NCI-H510A treated with DMSO at 0.1 percent for 48 hours (cell line): ENCODE measurements around the gene GPAT2.
"Not testable (repeated sequence)": the region's sequence is repeated elsewhere in the genome, so short reads cannot be mapped to it uniquely, and the experiment has no call there.

ENCODE experiments used
- DNase-seq: peaks from one replicate; lab custom pipeline; 2025; lab: John Stamatoyannopoulos, UW

GPAT2 gene, protein sequence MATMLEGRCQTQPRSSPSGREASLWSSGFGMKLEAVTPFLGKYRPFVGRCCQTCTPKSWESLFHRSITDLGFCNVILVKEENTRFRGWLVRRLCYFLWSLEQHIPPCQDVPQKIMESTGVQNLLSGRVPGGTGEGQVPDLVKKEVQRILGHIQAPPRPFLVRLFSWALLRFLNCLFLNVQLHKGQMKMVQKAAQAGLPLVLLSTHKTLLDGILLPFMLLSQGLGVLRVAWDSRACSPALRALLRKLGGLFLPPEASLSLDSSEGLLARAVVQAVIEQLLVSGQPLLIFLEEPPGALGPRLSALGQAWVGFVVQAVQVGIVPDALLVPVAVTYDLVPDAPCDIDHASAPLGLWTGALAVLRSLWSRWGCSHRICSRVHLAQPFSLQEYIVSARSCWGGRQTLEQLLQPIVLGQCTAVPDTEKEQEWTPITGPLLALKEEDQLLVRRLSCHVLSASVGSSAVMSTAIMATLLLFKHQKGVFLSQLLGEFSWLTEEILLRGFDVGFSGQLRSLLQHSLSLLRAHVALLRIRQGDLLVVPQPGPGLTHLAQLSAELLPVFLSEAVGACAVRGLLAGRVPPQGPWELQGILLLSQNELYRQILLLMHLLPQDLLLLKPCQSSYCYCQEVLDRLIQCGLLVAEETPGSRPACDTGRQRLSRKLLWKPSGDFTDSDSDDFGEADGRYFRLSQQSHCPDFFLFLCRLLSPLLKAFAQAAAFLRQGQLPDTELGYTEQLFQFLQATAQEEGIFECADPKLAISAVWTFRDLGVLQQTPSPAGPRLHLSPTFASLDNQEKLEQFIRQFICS

DNA sequence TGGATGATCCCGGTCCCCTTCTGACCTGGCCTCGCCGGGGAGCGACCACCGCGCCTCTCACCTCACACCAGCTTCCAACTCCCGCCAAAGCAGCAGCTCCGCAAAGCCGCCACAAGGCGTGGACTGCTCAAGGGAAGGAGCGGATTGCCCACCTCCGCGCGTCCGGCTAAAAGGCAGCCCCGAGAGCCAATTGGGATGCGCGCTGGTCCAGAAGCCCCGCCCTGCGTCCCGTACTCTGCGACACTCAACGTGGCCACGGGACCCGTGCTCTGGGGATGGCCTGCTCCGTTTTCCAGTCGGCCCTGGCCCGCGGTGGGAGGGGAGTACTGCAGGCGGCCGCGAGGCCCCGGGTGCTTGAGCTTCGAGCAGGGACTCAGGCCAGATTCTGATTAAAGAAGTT lies at the start of gene GPAT2:
TSS of gene GPAT2 (minus strand) at position 125 of the 400 bp plus-strand sequence. CDS start 2,557 bp downstream, outside the sequence.
- not testable (repeated sequence) for DNase-seq

DNA sequence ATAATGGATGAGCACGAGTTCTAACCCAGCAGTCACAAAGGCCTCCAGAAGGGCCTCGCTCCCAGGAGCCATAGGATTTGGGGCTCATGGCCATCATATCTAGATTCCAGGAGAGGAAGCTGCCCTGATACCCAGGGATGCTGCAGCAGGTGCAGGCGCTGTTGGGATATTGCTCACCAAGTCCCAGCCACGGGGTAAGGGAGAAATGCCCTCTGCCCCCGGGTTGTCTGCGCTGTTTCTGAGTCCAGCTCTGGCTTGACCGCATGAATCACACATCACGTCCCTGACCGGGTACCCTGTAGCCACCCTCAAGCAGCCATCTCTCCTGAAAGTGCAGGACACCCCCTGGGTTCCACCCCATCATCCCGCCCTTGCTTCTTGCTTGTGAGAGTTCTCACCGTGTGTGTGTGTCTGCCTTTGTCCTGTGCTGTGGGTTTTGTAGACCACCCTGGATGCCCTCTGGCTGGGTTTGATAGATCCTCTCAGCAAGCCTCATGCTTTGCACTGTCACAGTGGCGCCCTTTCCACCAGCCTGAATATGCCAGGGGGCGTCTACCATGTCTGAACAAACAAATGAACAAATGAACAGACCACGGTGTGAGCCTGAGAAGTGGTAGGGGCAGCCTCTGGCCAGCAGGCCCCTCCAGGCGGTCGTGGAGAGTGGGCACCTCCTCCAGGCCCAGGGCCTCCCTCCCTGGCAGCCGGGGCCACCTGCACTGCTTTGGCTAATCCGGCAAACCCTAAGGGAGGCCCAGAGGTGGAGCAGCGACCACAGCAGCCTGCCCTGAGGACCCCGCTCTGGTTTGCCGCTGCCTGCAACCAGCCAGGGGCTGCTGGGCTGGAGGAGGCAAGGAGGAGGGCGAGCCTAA lies 49.5 kb upstream of the GPAT2 start:
- no peak for DNase-seq

DNA sequence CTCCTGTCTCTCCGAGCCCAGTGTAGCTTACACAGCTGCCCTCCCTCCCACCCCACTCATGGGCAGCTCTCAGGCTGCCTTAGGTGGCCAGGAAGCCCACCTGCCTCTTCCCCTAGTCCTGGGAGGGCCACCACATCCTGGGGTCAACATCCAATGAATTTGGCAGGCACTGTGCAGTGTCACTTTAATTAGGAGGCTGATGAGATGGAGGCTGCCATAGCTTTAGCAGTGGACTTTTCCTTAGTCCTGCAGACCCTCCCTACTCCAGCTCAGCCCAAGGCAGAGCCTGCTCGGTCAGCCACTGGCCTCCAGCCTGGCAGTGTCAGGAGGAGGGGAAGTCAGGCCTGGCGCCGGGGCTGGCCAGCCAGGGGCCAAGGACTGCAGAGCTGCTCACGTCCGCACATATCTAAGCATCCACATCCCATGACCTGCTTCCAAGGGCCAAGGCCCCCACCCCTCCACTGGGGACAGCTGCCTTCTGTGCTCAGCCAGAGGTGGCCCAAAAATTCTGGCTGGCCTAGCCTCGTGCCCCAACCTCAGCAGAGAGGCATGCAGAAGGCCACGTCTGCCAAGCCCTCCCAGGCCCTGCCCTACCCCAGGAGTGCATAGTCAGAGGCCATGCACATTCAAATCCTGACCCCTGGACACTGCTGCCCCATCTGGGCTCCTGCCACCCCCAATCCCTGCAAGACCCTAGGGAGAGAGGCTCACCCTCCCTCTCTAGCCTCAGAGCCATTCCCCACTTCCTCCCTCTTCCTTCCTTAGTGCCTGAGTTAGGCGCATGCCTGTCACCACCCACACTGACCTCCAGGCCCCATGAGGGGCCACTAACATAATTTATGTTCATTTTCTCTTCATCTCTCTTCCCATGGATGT lies 48.6 kb upstream of the GPAT2 start:
- DNase-seq = no peak

DNA sequence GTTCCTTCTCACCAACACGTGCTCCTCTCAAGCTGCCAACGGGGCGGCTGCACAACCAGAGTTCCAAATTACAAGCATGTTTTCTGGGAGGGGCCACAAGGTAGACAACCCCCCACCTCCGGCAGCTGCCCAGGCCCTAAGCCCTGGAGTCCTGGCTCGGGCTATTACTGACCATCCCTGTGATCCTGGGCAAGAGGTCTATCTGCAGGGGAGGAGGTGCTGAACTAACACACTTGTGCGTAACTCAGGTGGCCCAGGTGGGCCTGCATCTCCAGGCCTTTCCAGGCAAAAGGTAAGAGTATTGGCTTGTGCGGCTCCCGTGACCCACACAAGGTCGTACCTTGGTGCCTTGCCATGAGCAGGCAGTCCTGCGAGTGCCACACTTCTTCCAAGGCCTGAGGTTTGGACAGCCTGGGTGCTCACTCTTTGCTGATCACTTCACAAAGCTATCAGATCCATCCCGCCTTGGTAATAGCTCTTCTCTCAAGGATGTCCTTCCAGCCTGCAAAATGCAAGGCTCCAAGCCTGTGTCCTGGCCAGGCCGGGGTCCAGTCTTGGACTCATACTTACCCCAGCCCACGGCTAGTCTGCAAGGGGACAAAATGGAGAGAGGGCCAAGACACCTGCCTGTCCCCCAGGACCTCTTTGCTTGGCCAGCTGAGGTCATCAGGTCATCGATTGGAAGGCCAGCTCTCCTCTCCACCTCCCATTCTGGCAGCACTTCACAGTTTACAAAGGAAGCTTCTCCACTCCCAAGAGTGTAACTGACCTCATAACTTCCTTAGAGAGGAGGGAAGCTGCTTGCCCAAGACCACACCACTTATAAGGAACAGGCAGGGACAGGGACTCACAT lies 47.7 kb upstream of the GPAT2 start:
- DNase-seq = no peak

DNA sequence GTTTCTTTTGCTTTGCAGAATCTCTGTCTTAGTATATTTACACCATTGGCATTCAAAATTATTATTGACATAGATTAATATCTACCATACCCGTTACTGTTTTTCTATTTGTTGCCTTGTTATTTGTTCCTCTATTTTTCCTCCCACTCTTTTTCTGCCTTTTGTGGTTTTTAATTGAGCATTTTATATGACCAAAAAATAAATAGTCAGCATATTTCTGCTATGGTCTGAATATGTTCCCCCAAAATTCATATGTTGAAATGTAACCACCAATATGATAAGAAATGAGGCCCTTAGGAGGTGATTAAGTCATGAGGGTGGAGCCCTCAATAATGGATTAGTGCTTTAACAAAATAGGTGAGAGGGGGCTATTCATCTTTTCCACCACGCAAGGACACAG lies 46.3 kb upstream of the GPAT2 start:
- no peak for DNase-seq

DNA sequence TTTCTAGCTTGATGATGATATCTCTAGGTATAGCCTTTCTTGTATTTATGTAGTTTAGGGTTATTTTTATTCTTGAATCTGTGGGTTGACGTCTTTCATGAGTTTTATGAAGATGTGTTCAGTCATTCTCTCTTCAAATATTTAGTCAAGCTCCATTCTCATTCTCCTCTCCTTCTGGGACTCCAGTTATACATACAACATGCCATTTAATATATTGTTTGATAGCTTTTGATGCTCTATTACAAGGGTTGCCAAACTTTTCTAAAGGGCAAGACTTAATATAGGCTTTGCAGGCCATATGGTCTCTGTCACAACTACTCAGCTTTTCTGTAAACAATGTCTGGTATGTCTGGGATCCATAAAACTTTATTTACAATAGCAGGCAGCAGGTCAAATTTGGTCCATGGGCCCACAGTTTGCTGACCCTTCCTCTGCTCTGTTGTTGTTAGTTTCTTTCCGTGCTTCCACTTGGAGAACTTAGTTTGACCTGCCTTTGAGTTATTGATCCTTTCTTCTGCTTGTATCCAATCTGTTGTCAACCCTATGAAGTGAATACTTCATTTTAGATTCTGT lies 40.6 kb upstream of the GPAT2 start:
- DNase-seq = no peak

DNA sequence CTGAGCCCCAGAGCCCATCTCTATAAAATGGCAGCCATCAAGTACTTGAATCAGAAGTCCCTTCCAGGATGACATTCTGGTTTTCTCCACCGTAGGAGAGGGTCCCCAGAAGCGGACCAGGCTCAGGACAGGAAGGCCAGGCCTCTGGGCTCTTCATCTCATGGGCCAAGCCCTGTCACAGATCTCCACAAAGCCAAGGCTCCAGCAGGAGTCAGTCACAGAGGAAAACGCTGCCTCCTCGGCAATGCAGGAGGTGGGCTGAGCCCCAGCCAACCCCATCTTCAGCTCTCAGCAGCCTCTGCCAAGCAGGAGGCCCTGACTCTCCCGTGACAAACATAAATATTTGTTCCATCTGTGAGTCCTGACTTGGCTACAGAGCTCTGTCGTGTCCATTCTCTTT lies 39.4 kb upstream of the GPAT2 start:
- DNase-seq = no peak

DNA sequence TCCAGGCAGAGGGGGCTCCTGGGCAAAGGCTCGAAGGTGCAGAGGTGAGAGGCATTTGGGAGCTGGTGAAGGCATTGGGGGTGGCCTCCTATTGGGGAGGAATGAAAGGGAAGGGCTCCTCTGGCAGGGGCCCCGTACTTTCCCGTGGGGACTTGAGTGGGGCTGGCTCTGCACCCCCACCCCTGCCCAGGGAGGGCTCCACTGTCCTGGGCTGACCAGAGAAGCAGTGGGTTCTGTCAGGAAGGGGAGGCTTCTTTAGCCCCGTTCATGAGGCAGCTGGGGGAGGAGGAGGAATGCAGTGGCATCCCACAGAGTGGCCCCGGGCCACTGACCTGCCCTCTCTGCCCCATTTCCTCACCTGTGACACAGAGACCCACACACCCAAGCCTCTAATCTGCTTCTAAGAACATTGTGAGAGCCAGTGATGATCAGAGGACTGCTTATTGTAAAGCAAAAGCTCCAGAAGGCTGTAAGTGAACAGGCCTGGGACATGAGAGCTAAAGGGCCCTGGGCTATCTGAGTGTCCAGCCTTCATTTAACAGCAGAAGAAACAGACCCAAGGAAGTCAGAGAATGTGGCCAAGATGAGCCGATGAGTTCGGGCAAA lies 38.6 kb upstream of the GPAT2 start:
- DNase-seq = no peak

DNA sequence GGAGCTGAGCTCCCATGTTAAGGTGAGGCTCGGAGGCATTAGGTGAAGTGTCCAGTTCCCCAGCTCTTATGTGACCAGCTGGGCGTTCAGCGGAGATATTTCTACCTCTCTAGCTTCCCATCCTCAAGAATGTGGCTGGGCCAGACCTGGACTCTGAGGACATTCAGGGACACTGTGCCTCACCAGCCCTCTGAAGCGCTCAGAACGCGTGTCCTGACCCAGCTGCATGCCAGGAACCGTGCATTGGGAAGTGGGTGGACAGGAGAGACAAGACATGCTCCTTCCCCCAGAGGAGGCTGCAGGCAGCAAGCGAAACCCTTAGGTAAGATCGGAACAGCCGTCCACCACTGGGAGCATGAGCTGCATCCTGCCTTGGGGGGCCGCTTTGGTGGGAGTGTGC lies 38.0 kb upstream of the GPAT2 start:
- no peak for DNase-seq

DNA sequence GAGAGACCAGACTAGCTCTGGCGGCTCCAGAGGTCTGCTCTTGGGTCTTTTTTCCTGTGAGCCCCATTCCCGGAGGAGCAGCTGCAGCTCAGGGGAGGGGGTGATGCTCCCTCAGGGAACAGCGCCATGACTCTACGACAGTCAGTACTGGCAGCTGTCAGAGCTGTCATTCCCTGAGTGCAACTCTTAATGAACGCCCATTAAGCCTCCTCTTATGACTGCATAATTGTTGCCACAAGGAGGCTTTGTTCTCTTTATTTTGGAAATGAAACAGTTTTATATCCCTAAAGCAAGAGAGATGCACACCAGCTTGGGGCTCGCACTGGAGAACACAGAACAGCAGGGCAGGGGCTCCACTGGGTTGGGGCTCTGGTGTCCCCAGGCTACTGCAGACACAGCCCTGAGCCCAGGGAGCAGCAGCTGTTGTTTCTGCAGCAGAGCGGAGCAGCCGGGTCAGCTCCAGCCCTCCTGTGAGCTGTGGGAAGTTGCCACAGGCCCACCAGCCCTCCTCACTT lies 37.3 kb upstream of the GPAT2 start:
- DNase-seq = not testable (repeated sequence)

DNA sequence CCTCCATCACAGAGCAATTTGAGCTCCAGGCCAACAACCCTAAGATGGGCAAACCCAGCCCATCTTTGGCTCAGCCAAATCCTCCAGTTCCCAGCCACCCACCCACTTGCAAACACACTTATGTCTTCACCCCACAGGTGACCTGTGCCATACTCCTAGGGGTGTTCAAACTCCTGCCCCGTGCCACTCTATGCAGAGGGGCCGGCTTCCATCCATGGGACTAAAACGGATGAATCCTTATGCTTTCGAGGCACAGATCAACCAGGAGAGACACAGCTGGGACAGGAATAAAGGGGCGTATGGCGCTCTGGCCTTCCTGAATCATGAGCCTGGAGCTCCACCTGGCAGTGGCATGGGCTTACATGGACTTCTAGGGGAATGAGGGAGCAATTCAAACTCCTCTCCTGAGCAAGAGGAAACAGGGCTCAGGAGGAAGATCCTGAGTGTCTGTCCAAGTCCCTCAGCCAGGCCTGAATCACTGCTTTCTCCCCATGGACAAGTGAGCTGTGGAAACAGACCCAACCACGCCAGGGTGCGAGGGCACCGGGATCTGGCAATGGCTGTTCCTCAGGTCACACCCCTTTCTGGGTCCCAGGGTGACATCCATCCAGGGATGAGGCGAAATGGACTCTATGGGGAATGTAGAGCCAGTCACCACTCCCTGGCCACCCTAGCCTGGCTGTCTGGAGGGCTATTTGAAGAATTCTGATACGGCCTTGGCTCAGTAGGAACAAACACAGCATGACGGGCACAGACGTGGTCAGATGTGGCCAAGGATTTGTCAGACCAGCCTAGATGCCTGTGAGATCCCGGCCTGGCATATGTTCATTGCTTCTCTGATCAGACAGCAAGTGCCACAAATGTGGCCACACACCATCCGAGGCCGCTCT lies 36.6 kb upstream of the GPAT2 start:
- DNase-seq = not testable (repeated sequence)

DNA sequence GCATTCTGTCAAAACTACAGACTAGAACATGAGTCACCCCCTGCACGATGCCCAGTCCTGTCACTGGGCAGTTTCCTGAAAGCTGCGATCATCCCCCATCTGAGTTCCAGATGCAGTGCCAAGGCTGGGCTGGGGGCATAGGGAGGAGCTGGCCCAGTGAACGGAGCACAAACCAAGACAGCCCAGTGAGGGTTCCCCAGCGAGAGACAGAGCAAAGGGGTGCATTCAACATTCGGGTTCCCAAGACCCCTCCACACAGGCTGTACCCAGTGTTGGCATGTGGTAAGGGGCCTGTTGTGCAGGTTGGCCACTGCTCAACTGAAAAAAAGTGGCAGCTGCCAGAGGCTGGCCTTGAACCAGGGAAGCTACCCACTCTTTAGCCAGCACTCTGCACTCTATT lies 35.6 kb upstream of the GPAT2 start:
- DNase-seq = not testable (repeated sequence)

DNA sequence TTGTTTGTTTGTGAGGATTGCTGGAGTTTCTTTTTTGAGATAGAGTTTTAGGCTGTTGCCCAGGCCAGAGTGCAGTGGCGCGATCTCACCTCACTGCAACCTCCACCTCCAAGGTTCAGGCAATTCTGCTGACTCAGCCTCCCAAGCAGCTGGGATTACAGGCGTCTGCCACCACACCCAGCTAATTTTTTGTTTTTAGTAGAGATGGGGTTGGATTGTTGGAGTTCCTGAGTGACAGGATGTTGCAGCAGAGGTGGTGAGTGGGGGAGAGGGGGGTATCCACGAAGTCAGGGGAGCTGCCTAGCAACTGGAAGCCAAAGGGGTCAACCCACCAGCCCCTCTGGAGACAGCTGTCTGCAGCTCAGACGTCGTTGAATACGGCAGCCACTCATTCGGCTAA lies 35.2 kb upstream of the GPAT2 start:
- not testable (repeated sequence) for DNase-seq

DNA sequence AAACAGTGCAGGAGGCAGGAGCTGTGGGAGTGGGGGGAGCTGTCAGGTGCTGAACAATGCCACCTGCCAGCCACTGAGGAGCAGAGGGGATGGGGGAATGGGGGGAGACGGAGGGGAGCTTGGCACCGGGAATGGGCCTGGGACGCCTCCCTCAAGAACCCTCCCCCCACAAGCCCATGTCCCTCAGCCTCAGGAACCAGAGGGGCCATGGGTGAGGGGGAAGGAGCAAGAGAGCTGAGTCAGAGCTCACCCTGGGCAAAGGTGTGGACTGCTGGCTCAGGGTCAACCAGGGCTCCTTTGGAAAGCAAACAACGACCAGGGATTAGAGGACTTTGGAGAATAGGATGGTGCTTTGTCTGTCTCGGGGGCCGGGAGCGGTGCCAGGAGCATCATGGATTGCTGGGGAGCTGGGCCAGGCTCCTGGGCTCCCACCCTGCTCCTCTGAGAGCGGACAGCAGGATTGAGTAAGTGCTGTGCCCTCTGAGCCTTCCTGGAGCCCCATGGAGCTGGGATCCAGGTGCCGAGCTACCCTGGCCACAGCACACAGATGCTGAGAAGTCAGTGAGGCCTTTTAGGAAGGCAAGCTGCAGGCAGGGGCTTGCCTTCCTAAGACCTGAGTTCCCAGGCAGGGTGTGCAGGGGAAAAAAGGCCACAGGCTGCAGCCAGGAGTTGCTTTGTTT lies 33.3 kb upstream of the GPAT2 start:
- not testable (repeated sequence) for DNase-seq

DNA sequence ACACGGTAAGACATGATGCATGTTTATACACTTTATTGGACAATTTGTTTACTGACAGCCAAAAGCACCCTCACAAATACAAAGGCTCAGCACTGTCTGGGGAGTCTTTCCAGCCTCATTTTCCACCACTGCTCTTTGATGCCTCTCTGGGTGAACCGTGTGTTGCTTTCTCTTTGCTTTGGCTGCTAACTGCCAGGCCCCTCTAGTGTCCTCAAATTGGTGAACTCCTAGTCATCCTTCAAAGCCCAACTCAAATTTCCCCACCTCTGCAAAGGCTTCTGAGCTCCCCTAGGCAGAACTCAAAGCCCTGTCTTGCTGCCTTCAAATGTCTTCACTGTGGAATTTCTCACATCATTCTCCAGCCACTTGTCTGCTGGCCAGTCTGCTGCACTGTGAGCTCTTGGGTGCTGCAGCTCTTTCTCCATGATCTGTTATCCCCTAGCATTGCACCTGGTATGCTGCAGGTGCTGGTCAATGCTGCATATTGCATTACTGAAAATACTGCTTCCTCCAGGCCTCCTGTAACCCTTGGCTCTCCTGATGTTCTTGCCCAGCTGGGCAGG lies 32.5 kb upstream of the GPAT2 start:
- DNase-seq = not testable (repeated sequence)

DNA sequence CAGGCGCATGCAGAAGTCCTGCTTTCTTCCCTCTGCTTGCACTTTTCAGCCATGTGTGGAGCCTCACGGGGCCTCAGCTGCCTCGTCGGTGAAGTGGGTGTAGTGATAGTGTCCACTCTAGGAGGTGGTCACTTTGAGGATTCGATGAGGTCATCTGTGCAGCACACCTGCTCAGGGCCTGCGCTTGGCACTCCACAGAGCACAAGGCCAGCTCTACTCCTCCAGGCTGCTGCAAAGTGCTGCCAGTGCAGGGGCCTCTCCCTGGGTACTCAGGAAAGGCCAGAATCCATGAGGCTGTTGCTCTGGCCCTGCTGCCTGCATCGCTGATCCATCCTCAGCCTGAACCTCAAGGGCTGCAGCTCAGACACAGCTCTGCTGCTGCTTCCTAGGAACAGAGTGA lies 31.8 kb upstream of the GPAT2 start:
- not testable (repeated sequence) for DNase-seq

DNA sequence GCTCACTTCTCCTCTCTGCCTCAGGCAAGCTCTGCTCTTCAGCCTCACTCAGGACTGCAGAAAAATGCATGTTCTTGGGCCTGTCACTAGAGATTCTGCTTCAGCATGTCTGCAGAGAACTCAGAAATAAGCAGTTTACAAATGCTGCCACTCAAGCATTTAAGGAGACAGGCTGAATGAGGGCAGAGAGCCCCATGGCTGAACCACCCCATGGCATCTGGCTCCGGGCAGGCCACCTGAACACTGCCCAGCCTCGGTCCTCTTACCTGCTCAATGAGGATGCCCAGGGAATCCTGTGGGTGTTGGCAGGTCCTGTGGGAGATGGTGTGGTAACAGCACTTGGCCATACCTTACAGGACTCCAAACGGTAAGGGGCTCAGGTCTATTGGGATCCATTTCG lies 31.2 kb upstream of the GPAT2 start:
- DNase-seq = not testable (repeated sequence)
